Adrenal gland (tissue), 12 donors: ENCODE measurements around the gene GFOD1. TPM values are rescaled to one million over a fixed set of nuclear protein-coding genes. Genes with fewer than 3 reads are reported as not detected.

Experiments used
- DNase-seq, 7 donors: peaks; one replicate each; pipeline ENCODE4 v3.0.0-alpha.2; 2019 to 2020
- H3K27ac ChIP-seq, 5 donors: fragments of 200-600 bp; sonication (generic) in 4 of 5; 1 replicate in 3 of 5; 2 replicates in 2 of 5; pipeline versions ENCODE4 v1.5.1 to v1.8.0; 2016 to 2020; ENCODE audit warnings: mild to moderate bottlenecking in 1 of 5
- H3K27me3 ChIP-seq: fragments of 200-600 bp; 2 replicates; pipeline ENCODE4 v1.8.0; 2021
- H3K36me3 ChIP-seq, 2 donors: fragments of 200-600 bp; replicated peaks in 1 of 2; 1 replicate in 1 of 2; 2 replicates in 1 of 2; pipeline versions ENCODE4 v1.5.1 to v1.8.0; 2018 to 2022
- H3K4me1 ChIP-seq, 2 donors: fragments of 200-600 bp; replicated peaks in 1 of 2; 1 replicate in 1 of 2; 2 replicates in 1 of 2; pipeline versions ENCODE4 v1.5.1 to v1.8.0; 2018 to 2021
- H3K4me3 ChIP-seq, 4 donors: fragments of 200-600 bp; sonication (generic) in 3 of 4; one replicate each; pipeline ENCODE4 v1.5.1; 2016 to 2018
- H3K9me3 ChIP-seq, 3 donors: fragments of 200-600 bp; sonication (generic) in 1 of 3; replicated peaks in 1 of 3; 1 replicate in 2 of 3; 2 replicates in 1 of 3; pipeline versions ENCODE4 v1.5.1 to v1.8.0; 2016 to 2021
- CTCF ChIP-seq, 6 experiments: fragments of 450-650 bp in 4 of 6; fragments of 200-600 bp in 2 of 6; sonication (generic) in 1 of 6; IDR thresholded peaks; 1 replicate in 5 of 6; 2 replicates in 1 of 6; pipeline versions ENCODE4 v1.5.1 to v1.8.0; 2016 to 2021; ENCODE audit warnings: antibody characterized with exemption in 6 of 6, mild to moderate bottlenecking in 2 of 6, moderate library complexity in 1 of 6
- POLR2A ChIP-seq, 2 donors: fragments of 450-650 bp; IDR thresholded peaks; one replicate each; pipeline ENCODE4 v1.6.1; 2017; ENCODE audit warnings: antibody characterized with exemption in 2 of 2, mild to moderate bottlenecking in 2 of 2, moderate library complexity in 1 of 2
- WGBS, 4 donors: extraction: QIAGEN DNeasy Blood & Tissue Kit in 2 of 4; methylation state at CpG; one replicate each; pipeline versions ENCODE4 v1.1.5 to v1.1.7; 2013 to 2017; 5-methylcytosine and 5-hydroxymethylcytosine counted together
- intact Hi-C, 2 donors: fragments of 100-400 bp; cut with DNase I; formaldehyde crosslinking; loops; one replicate each; pipeline versions ENCODE4 v1.14.1 to v1.15.0; 2022 to 2023
- polyA plus RNA-seq, 3 donors: library from polyadenylated mRNA; stranded (reverse); fragments of 200-250 nt in 2 of 3; fragments of 350-450 nt in 1 of 3; fragmentation: Illumina TruSeq in 1 of 3; extraction: RNeasy Lipid Tissue Mini Kit (QIAGEN cat#74804) in 1 of 3; gene quantifications; one replicate each; pipeline ENCODE4 v1.2.3, GENCODE V29; 2013 to 2014
- total RNA-seq, 9 donors: library from RNA; depleted of rRNA in 4 of 9; stranded (reverse); fragments of >200 nt in 4 of 9; fragments of 120-200 nt in 1 of 9; fragmentation: NEBNext Ultra II Directional in 1 of 9; extraction: Animal tissue kit (Norgen Biotek cat#: 25700) in 1 of 9; gene quantifications; one replicate each; pipeline versions ENCODE4 v1.1.0 to v1.2.4, GENCODE V29; 2013 to 2023
- donor health status: healthy with polysubstance abuse.
- donor health status: Bipolar disorder and iron deficiency.
- donor health status: DM: yes; HTN: yes; CAD: no.
- donor health status: DM: no; HTN: no; CAD: no.
- donor health status: DM: no; HTN: no; CAD: no.
- donor health status: DM: yes; HTN: yes; CAD: no.

Gene GFOD1
- total and polyA plus RNA-seq, 12 donors, result 1.9 to 7.7 (median 4.1) TPM

- no peak overlapping the region for H3K4me3 ChIP-seq
- no peaks in the 10 kb centered on the region for H3K27me3 ChIP-seq
- no peak for DNase-seq
- 85 to 94% (median 91%) methylated on average over 4 of the region's 4 CpGs for WGBS, 4 donors
- no peak for TF ChIP-seq CTCF (IDR thresholded peaks at IDR 0.05)
- no peak for TF ChIP-seq POLR2A (IDR thresholded peaks at IDR 0.05)
- intact Hi-C loops, result no loop called here
- no peak overlapping the region for H3K27ac ChIP-seq
- peaks cover 4 to 14% of the 10 kb centered on the region in 2 donors for H3K4me1 ChIP-seq
- no peaks in the 10 kb centered on the region for H3K9me3 ChIP-seq
- H3K36me3 ChIP-seq, result no peaks in the 10 kb centered on the region
Observed at GRCh38 chr6:13453153-13453552, 34.2 kb downstream of the GFOD1 start.

GRCh38 chr6:13452346-13453117 is 34.9 kb downstream of the GFOD1 start:
- Histone ChIP-seq H3K4me1 (peaks cover 4 to 14% of the 10 kb centered on the region in 2 donors), H3K4me3 (no peak overlapping the region), H3K36me3 (no peaks in the 10 kb centered on the region), H3K27ac (no peak overlapping the region), H3K9me3 (no peaks in the 10 kb centered on the region), H3K27me3 (no peaks in the 10 kb centered on the region)
- WGBS, 4 donors, result 83 to 95% (median 90%) methylated on average over 10 to 11 of the region's 11 CpGs
- intact Hi-C loops, result no loop called here
- no peak for DNase-seq
- TF ChIP-seq POLR2A (IDR thresholded peaks at IDR 0.05) (no peak), CTCF (IDR thresholded peaks at IDR 0.05) (no peak)

- H3K27me3 ChIP-seq, result no peaks in the 10 kb centered on the region
- intact Hi-C loops, result no loop called here
- TF ChIP-seq CTCF (IDR thresholded peaks at IDR 0.05) (no peak), POLR2A (IDR thresholded peaks at IDR 0.05) (no peak)
- DNase-seq, result no peak
- no peaks in the 10 kb centered on the region for H3K36me3 ChIP-seq
- 80 to 93% (median 90%) methylated on average over 11 to 15 of the region's 15 CpGs for WGBS, 4 donors
- H3K9me3 ChIP-seq, result no peaks in the 10 kb centered on the region
- H3K4me1 ChIP-seq, result peaks cover 4 to 14% of the 10 kb centered on the region in 2 donors
- H3K27ac ChIP-seq, result no peak overlapping the region
- no peak overlapping the region for H3K4me3 ChIP-seq
Observed at GRCh38 chr6:13451181-13451895, 36.1 kb downstream of the GFOD1 start.

- no peak for DNase-seq
- 73 to 92% (median 89%) methylated on average over 5 to 6 of the region's 6 CpGs for WGBS, 4 donors
- H3K27ac ChIP-seq, result no peak overlapping the region
- H3K4me3 ChIP-seq, result no peak overlapping the region
- H3K9me3 ChIP-seq, result no peaks in the 10 kb centered on the region
- H3K36me3 ChIP-seq, result no peaks in the 10 kb centered on the region
- TF ChIP-seq POLR2A (IDR thresholded peaks at IDR 0.05) (no peak), CTCF (IDR thresholded peaks at IDR 0.05) (no peak)
- peaks cover 4 to 20% of the 10 kb centered on the region in 2 donors for H3K4me1 ChIP-seq
- no peaks in the 10 kb centered on the region for H3K27me3 ChIP-seq
- intact Hi-C loops, result no loop called here
Observed at GRCh38 chr6:13450628-13451027, 36.8 kb downstream of the GFOD1 start.
